ENCODE measurements around the gene KCTD5.
"Not testable (repeated sequence)": the region's sequence is repeated elsewhere in the genome, so short reads cannot be mapped to it uniquely, and the experiment has no call there.

KCTD5 gene, protein sequence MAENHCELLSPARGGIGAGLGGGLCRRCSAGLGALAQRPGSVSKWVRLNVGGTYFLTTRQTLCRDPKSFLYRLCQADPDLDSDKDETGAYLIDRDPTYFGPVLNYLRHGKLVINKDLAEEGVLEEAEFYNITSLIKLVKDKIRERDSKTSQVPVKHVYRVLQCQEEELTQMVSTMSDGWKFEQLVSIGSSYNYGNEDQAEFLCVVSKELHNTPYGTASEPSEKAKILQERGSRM

DNA sequence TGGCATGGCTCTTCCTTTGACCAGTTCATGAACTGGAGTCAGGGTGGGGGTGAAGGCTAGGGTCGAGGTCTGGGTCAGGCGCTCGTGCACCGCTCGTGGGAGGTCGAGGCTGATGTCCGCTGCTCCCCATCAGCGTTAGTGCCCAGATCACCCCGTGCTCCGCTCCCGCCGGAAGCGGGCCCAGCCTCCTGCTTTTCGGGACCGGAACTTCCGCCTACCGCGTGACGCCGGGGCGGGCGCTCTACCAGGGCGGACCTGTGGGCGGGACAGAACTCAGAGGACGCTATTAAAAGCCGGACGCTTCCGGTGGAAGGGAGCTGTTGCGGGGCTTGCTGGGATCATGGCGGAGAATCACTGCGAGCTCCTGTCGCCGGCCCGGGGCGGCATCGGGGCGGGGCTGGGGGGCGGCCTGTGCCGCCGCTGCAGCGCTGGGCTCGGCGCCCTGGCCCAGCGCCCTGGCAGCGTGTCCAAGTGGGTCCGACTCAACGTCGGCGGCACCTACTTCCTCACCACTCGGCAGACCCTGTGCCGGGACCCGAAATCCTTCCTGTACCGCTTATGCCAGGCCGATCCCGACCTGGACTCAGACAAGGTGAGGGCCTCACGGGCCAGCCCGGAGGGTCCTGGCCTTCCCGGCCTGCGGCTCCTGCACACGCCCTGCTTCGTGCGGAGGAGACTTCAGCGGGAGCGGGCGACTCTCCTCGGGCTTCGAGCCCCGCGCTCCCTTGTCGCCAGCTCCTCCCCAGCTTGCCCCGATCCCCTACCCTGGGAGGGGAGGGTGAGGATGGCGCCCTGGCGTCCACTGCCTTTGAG is at the start of gene KCTD5:
TSS of gene KCTD5 (plus strand) at position 315 of the 813 bp plus-strand sequence. CDS start at position 341, 26 bp downstream.
- in situ Hi-C loops (cut with MboI; ENCODE audit: low sequenced_read_pairs) = no loop called here

DNA sequence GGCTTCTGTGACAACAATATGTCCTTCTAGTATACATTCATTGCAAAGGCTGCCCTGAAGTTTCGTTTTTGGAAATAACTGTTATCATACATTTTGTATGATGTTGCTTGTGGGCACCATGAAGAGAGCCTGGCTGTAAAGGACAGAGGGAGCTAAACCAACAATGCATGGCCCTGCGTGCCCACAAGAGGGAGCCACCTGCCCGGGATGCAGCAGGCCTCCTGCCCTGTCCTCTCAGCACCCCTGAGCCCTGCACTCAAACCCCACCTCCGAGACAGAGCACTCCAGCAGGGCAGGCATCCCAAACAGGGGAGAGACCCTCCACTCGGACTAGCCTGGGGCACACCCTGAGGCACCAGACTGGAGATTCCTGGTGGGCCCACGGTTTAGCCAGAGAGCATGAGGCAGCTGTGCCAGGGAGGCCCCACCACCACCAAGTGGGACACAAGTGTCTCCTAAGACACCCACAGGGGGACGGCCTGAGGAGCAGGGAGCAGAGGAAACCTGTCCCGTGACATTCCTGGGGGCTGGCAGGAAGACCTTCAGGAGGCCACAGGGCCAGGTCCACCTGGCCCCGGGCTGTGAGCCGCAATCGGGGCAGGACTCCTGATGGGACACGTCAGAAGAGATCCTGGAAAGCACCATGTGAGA is 43.1 kb upstream of the KCTD5 start:
- in situ Hi-C loops (cut with MboI; ENCODE audit: low sequenced_read_pairs) = not testable (repeated sequence)

DNA sequence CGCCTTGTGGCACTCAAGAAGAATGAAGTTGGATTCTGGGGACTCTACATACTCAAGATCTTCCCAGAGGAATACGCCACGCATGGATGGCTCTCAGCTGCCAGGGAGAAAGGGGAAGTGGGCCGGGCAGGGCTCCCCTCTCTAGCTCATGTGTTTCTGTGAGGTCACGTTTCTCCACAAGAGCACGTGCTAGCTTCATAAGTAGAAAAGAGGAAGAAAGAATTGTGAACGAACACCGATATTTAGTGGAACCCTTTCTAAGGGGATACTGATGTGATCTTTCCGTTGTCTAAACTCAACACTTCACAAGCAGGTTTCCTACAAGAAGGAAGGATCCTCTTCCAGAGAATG is 42.6 kb upstream of the KCTD5 start:
- in situ Hi-C loops (cut with MboI; ENCODE audit: low sequenced_read_pairs) = not testable (repeated sequence)

DNA sequence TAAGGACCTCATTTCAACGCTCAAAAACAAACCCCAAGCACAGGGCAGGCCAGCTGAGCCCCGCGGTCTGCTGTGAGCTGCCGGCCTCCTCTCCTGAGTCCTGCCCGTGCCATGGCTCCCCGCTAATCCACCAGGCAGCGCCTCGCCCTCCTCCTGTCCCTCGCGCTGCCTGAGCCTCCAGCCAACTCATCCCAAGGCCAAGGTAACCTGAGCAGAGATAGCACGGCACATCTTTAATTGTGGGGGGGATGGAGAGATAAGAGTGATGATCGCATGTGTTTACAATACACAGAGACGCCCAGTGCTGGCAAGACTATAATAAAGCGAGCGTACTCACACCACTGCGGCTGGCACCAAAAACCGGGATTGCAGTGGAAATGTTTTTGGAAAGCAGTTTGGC is 39.8 kb upstream of the KCTD5 start:
- in situ Hi-C loops (cut with MboI; ENCODE audit: low sequenced_read_pairs) = not testable (repeated sequence)

DNA sequence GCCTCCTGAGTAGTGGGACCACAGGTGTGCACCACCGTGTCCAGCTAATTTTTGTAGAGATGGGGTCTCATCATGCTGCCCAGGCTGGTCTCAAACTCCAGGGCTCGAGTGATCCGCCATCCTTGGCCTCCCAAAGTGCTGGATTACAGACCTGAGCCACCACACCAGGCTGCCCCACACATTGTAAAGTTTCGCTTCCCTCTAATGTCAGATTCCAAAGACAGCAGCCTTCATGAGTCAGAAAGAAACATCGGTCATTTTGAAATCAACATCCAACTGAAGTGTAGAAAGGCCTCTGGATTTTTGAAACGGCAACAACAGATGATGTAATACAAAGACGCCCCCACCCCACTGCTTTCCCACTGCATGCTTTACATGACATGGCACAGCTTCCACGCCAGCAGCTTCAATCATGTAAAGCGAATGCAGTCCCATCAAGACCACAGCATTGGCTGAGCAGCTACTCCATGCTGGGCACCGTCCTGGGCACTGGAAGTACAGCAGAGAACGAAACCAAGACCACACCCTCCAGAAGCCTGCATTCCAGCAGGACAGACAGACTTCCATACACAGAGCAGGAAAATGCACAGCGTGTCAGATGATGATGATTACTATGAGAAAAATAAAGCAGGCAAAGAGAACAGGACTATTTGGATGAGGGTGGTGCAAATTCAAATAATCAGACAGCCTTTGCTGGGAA is 37.4 kb upstream of the KCTD5 start:
- in situ Hi-C loops (cut with MboI; ENCODE audit: low sequenced_read_pairs) = not testable (repeated sequence)

DNA sequence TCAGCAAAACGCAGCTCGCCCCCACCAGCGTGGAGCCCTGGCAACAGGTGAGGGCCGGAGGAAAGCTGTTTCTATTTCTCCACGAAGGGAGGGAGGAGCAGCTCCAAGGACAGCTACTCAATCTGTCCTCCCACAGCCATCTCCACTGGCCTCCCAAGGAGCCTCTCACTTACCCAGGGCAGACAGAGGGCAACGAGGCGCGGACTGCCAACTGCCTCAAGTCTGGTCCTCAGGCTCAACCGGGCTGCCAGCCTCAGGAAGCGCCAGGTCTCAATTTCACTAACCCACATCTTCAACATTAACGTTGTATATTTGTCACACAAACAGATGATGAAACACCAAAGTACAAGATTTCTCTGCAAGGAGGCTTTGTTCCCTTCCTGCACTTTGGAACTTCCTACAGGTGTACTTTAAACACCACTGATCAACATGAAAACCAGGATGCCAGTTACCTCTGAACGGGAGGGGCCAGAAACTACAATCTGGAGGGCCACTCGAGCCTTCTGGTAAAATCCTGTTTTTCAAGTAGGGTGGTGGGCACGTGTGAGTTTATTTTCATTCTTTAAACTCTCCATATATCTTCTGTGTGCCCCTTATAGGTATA is 31.0 kb upstream of the KCTD5 start:
- in situ Hi-C loops (cut with MboI; ENCODE audit: low sequenced_read_pairs) = not testable (repeated sequence)

DNA sequence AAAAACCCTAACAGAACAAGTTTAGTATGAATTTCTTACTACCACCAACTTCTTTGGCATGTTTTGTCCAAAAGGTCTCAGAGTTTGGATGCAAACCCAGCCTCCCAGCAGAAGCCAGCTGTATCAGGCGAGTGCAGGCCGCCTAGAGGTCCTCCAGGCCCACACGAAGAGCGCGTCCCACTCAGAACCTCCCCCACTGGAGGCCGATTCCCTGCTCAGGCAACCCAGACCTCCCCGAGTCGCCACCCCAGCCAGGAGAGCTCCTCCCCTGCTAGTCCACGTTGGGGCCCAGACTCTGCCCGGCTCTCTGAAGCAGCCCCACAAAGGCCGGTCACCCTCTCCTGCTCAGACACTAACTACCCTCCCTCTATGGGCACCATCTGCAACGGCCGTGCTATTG is 28.4 kb upstream of the KCTD5 start:
- in situ Hi-C loops (cut with MboI; ENCODE audit: low sequenced_read_pairs) = not testable (repeated sequence)

DNA sequence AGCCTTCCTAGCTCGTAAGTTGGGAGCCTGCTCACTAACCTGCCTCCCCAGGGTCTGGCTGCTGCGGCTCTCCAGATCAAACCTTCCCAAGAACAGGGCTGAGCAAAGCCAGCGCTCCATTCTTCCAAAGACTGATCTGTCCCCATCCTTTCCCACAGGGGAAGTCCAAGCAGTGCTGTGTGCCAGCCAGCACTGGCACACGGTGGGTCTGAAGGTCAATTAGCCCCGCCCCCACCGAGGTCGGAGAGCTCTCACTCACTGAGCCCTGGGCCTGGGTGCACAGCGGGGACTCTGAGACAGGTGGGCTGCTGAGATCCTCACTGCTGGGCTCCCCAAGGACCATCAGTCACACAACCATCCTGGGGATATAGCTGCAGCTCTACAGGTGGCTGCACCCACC is 27.4 kb upstream of the KCTD5 start:
- in situ Hi-C loops (cut with MboI; ENCODE audit: low sequenced_read_pairs) = not testable (repeated sequence)

DNA sequence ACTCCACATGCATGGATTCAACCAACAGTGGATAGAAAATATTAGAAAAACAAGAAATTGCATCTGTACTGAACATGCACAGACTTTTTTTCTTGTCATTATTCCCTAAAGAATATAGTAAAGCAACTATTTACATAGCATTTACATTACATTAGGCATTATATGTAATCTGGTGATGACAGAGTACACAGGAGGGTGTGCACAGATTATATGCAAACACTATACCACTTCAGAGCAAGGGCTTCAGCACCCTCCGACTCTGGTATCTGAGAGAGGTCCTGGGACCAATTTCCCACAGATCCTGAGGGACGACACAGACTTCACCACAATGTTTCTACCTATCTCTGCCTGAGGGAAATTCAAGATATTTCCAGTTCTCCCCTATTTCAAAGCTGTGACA is 25.3 kb upstream of the KCTD5 start:
- in situ Hi-C loops (cut with MboI; ENCODE audit: low sequenced_read_pairs) = no loop called here

DNA sequence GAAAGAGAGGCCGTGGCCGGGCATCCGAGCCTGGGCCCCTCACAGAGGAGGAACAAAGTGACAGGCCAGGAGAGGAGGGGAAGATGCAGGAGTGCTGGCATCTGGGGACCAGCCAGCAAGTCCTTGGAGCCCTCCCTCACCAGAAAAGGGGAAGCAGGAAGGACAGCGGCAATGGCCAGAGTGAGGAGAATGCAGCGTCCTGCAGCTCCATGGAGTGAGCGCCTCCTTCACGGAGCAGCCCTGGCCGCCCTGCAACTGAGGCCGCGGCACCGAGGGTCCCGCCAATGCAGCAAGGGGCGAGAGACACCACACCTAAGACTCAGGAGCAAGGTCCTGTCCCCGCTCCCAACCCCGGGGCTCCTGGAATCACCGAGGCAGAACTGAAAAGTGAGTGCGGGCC is 24.5 kb upstream of the KCTD5 start:
- in situ Hi-C loops (cut with MboI; ENCODE audit: low sequenced_read_pairs) = not testable (repeated sequence)

DNA sequence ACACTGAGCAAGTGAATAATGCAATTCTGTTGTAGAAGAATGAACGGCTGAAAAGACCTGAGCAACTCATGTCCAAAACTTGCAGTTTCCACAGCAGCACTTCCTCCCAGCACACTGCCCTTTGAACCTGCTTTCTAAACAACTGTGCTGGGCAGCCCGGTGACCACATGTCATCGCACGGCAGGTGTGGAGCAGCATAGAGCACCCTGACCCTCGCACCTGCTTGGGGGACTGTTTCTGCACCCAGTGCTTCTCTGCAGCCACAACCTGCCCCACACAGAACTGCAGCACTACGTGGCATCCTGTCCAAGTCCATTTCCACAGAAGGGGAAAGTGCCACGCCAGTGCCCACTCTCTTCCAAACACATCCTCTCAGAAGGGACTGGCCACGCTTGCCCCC is 22.8 kb upstream of the KCTD5 start:
- in situ Hi-C loops (cut with MboI; ENCODE audit: low sequenced_read_pairs) = not testable (repeated sequence)

DNA sequence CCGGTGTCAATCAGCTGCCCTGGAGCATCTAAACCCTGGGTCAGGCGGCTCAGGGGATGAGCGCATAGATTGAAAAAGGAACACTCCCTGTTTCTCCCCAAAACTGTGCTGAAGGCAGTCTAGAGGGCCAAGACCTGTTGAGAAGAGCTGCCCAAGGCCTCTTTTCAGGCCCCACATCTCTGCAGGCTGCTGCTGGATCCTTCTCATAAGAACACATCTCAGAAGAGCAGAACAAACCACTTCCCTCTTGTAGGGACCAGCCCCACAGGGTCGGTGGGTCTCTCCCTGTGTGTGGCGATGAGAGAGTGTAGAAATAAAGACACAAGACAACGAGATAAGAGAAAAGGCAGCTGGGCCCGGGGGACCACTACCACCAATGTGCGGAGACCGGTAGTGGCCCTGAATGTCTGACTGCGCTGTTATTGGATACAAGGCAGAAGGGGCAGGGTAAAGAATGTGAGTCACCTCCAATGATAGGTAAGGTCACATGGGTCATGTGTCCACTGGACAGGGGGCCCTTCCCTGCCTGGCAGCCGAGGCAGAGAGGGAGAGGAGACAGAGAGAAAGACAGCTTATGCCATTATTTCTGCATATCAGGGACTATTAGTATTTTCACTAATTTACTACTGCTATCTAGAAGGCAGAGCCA is 22.2 kb upstream of the KCTD5 start:
- in situ Hi-C loops (cut with MboI; ENCODE audit: low sequenced_read_pairs) = not testable (repeated sequence)

DNA sequence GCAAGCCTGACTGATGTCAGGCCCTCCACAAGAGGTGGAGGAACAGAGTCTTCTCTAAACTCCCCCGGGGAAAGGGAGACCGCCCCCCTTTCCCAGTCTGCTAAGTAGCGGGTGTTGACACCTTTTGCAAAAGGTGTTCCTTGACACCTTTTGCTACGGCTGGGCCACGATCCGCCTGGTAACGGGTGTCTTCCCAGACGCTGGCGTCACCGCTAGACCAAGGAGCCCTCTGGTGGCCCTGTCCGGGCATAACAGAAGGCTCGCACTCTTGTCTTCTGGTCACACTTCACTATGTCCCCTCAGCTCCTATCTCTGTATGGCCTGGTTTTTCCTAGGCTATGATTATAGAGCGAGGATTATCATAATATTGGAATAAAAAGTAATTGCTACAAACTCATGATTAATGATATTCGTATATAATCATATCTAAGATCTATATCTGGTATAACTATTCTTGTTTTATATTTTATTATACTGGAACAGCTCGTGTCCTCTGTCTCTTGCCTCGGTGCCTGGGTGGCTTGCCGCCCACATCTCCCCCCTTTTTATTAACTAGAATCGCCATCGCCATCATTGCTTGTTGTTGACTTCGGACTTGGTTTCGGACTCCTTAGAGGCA is 21.5 kb upstream of the KCTD5 start:
- in situ Hi-C loops (cut with MboI; ENCODE audit: low sequenced_read_pairs) = not testable (repeated sequence)

DNA sequence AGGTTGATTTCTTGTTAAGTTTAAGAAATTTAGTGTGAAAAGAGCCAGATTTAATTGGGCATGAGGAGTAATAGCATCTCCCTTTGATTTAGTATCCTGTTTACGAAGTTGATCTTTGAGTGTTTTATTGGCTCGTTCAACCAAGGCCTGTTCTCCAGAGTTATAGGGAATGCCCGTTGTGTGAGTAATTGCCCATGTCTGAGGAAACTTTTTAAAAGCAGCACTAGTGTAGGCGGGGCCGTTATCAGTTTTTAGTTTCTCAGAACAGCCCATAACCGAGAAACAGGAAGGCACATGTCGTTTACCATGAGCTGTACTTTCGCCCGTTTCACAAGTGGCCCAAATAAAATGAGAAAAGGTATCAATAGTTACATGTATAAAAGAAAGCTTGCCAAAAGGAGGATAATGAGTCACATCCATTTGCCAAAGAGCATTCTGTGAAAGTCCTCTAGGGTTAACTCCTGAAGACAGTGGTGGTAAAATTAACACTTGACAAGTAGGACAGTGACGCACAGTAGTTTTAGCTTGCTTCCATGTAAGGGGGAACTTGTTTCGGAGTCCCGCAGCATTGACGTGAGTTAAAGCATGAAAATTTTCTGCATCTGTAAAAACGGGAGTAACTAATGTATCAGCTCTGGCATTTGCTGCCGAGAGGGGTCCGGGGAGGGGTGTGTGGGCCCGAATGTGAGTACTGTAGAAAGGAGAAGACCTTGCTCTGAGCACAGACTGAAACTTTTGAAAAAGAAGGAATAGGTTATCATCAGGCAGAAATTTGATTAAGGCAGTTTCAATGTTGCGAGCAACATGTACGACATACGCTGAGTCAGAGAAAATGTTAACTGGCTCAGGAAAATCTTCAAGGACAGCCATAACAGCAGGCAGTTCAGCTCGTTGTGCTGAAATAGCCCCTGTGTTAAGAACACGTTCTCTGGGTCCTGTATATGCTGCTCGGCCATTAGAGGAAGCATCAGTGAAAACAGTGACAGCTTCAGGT is 18.5 kb upstream of the KCTD5 start:
- in situ Hi-C loops (cut with MboI; ENCODE audit: low sequenced_read_pairs) = no loop called here

DNA sequence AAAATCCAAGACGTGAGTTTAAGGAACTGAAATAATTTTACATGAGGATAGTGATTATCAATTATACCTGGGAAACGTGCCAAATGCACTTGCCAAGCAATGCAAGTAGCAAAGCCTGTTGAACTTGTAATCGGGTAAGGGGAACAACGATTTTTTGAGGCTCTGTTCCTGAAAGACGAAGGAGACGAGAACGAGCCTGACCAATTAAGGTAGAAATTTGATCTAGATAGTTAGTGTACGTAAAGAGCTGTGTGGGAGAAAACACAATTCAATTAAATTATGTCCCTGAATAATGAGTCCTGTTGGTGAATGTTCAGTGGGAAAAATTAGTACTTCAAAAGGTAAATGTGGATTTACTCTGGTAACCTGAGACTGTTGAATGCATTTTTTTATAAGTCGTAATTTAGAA is 17.7 kb upstream of the KCTD5 start:
- in situ Hi-C loops (cut with MboI; ENCODE audit: low sequenced_read_pairs) = no loop called here

DNA sequence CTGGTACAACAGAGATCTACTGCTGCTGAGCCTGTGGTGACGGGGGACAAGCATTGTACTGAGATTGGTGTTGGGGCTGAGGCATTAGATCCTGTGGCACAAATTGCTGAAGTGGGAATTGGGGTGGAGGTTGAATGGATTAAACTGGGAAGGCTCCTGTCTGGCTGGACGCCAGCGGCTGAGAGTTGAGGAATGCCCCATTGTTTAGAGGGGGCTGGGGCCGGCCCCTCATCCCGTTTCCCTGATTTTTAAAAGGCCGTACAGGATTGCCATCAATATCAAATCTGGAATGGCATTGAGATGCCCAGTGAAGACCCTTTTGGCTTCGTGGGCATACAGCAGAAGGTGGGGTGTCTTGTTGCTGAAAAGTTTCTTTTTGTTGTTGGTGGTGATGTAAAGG is 15.7 kb upstream of the KCTD5 start:
- in situ Hi-C loops (cut with MboI; ENCODE audit: low sequenced_read_pairs) = not testable (repeated sequence)

DNA sequence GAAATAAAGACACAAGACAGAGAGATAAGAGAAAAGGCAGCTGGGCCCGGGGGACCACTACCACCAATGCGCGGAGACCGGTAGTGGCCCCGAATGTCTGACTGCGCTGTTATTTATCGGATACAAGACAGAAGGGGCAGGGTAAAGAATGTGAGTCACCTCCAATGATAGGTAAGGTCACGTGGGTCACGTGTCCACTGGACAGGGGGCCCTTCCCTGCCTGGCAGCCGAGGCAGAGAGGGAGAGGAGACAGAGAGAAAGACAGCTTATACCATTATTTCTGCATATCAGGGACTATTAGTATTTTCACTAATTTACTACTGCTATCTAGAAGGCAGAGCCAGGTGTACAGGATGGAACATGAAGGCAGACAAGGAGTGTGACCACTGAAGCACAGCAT is 12.7 kb upstream of the KCTD5 start:
- in situ Hi-C loops (cut with MboI; ENCODE audit: low sequenced_read_pairs) = not testable (repeated sequence)

DNA sequence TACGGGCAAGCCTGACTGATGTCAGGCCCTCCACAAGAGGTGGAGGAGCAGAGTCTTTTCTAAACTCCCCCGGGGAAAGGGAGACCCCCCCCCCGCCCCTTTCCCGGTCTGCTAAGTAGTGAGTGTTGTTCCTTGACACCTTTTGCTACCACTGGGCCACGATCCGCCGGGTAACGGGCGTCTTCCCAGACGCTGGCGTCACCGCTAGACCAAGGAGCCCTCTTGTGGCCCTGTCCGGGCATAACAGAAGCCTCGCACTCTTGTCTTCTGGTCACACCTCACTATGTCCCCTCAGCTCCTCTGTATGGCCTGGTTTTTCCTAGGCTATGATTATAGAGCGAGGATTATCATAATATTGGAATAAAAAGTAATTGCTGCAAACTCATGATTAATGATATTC is 12.3 kb upstream of the KCTD5 start:
- in situ Hi-C loops (cut with MboI; ENCODE audit: low sequenced_read_pairs) = not testable (repeated sequence)

DNA sequence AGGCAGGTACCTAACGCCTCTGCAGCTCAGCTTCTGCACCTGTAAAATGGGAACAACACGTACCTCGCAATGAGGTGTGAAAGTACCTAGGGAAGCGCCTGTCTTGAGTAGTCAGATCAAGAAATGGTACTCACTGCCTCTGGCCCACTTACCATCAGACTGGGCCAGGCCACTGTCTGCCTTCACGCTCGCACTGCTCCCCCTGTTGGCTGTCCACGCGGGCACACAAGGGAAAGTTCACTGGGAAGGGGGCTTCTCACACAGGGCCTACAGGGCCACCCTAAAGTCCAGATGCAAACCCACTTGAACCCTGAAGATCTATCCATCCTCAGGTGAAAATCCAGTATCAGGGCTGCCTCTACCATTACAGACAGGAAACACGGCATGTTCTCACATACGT is 11.1 kb upstream of the KCTD5 start:
- in situ Hi-C loops (cut with MboI; ENCODE audit: low sequenced_read_pairs) = not testable (repeated sequence)

Measured in HL-60/S4 (cell line).